ENCODE data around the gene ITPR1.

GRCh38 chr3:4478261-4478660, 14.9 kb upstream of the ITPR1 start:
- TF ChIP-seq ATF3 (IDR thresholded peaks at IDR 0.05) (no peak), REST (IDR thresholded peaks at IDR 0.05) (no peak), TAF1 (conservative IDR thresholded peaks at IDR 0.05) (no peak), CTCF (IDR thresholded peaks at IDR 0.05; ENCODE audit: low read depth, low read length, missing input control) (no peak), GABPA (IDR thresholded peaks at IDR 0.05 in 1 of 2, conservative IDR thresholded peaks at IDR 0.05 in 1 of 2) (no peak), SP1 (IDR thresholded peaks at IDR 0.05) (no peak)
